Ascending aorta (tissue), 2 donors: ENCODE measurements around the gene ABI3BP. TPM values are rescaled to one million over a fixed set of nuclear protein-coding genes. Genes with fewer than 3 reads are reported as not detected.

Source experiments
- DNase-seq, 2 donors: peaks; one replicate each; pipeline ENCODE4 v3.0.0-alpha.2; 2019; ENCODE audit warnings: low spot score in 2 of 2
- H3K27ac ChIP-seq, 2 donors: fragments of 200-600 bp; sonication (generic); one replicate each; pipeline ENCODE4 v1.5.1; 2016 to 2017; ENCODE audit warnings: mild to moderate bottlenecking in 1 of 2
- H3K27me3 ChIP-seq: fragments of 200-600 bp; sonication (generic); one replicate; pipeline ENCODE4 v1.5.1; 2017
- H3K36me3 ChIP-seq, 2 donors: fragments of 200-600 bp; sonication (generic); one replicate each; pipeline ENCODE4 v1.5.1; 2016
- H3K4me1 ChIP-seq, 2 donors: fragments of 200-600 bp; sonication (generic); one replicate each; pipeline ENCODE4 v1.5.1; 2016 to 2017; ENCODE audit warnings: mild to moderate bottlenecking in 1 of 2
- H3K4me3 ChIP-seq, 2 donors: fragments of 200-600 bp; sonication (generic); one replicate each; pipeline ENCODE4 v1.5.1; 2016 to 2017; ENCODE audit warnings: mild to moderate bottlenecking in 1 of 2
- H3K9me3 ChIP-seq, 2 donors: fragments of 200-600 bp; sonication (generic); one replicate each; pipeline ENCODE4 v1.5.1; 2016
- intact Hi-C: fragments of 100-400 bp; cut with DNase I; formaldehyde crosslinking; loops from one replicate; pipeline ENCODE4 v1.15.1; 2023
- total RNA-seq: library from RNA; depleted of rRNA; stranded (reverse); fragments of >200 nt; gene quantifications from one replicate; pipeline ENCODE4 v1.1.0, GENCODE V29; 2016
- TF ChIP-seq, protein P1 (sequence below), 3 experiments: fragments of 200-600 bp in 2 of 3; fragments of 450-650 bp in 1 of 3; sonication (generic) in 2 of 3; IDR thresholded peaks; one replicate each; pipeline ENCODE4 v1.5.1; 2016 to 2019; ENCODE audit warnings: antibody characterized with exemption in 3 of 3, mild to moderate bottlenecking in 1 of 3, moderate library complexity in 1 of 3

ABI3BP gene
- total RNA-seq, 1 donor from 2014 or later, result 54.2 TPM

DNA sequence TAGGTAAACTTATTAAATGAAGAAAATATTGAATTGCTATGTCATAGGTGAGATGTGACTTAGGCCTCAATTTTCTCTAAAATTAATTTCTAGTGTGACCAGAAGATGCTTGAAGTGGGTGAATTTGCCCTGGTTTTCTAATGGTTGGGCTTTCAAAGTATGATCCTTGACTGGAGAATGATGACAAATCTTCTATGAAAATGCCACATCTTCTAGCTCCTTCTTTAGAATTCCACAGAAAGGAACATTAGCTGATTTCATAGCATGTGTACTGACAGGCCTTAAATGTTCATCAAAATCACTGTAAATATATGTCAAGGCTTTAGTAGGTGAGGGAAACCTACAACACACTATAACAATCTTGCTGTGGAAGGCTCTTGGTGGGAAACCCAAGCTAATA lies 8.9 kb downstream of the ABI3BP start:
- no peaks in the 10 kb centered on the region for H3K9me3 ChIP-seq
- no peaks in the 10 kb centered on the region for H3K36me3 ChIP-seq
- peak overlapping the region; percentile 75 to 83 for H3K27ac ChIP-seq
- intact Hi-C loops, result no loop called here
- H3K4me1 ChIP-seq, result no peaks in the 10 kb centered on the region
- no peak for DNase-seq
- H3K27me3 ChIP-seq, result no peaks in the 10 kb centered on the region
- H3K4me3 ChIP-seq, result no peak overlapping the region
- TF ChIP-seq, protein P1, sequence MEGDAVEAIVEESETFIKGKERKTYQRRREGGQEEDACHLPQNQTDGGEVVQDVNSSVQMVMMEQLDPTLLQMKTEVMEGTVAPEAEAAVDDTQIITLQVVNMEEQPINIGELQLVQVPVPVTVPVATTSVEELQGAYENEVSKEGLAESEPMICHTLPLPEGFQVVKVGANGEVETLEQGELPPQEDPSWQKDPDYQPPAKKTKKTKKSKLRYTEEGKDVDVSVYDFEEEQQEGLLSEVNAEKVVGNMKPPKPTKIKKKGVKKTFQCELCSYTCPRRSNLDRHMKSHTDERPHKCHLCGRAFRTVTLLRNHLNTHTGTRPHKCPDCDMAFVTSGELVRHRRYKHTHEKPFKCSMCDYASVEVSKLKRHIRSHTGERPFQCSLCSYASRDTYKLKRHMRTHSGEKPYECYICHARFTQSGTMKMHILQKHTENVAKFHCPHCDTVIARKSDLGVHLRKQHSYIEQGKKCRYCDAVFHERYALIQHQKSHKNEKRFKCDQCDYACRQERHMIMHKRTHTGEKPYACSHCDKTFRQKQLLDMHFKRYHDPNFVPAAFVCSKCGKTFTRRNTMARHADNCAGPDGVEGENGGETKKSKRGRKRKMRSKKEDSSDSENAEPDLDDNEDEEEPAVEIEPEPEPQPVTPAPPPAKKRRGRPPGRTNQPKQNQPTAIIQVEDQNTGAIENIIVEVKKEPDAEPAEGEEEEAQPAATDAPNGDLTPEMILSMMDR (IDR thresholded peaks at IDR 0.05), result no peak

DNA sequence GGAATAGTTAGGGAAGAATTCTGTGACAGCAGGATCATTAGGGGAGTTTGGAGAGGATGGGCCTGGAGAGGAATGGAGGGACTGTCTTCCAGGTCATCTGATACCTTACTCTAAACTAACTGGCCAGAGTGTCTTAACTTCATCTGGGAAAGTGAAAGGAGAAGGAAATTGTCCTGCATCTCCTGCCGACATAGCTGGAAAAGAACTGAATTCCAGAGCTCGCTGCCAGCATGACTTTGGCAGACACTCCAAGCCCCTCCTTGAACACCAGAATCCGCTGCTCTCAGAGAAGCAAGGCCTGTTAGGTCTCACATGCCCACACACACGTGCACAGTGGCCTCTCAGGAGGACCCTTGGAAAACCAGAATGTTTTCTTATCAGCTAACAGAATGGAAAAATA lies 10.5 kb downstream of the ABI3BP start:
- peak overlapping the region; percentile 78 to 83 for H3K27ac ChIP-seq
- no peaks in the 10 kb centered on the region for H3K36me3 ChIP-seq
- H3K27me3 ChIP-seq, result no peaks in the 10 kb centered on the region
- intact Hi-C loops, result no loop called here
- peak in 1 of 2 donors; percentile 77 for DNase-seq
- peaks cover 0 to 4% of the 10 kb centered on the region in 2 donors for H3K4me1 ChIP-seq
- TF ChIP-seq, protein P1 (IDR thresholded peaks at IDR 0.05), result no peak
- peak overlapping the region; percentile 16 to 39 for H3K4me3 ChIP-seq
- no peaks in the 10 kb centered on the region for H3K9me3 ChIP-seq

DNA sequence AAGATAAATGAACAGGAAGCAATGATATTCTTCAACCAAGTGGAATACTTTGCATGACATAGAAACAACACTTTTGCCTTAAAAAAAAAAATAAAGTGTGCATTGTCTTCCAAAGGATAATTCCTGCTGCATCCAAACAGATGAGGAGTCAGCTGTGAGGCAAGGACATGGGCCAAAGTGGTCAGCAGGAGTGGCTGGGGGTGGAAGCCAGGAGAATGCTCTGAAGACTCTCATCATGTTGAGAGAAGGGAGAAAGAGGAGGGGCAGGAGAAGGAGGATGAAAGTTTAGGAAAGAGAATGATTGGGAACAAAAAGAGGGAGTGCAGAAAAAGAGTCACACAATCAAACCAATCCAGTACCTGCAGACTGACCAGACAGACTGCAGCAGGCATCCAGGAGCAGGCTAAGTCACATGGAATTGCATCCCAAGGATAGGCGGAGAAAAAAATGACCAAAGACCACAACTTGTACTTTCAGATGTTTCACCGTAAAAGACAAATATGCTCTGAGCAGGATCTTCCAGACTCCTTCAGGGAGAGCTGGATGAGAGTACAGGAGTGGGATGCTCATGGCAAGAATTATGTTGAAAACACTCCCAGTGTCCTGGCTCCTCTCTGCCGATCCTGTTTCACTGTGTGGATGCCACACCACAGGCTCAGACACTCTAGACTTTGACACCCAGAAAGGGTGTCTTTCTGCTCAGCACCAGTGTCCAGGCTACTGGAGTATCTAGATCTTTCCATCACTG lies 11.9 kb downstream of the ABI3BP start:
- intact Hi-C loops, result no loop called here
- H3K4me3 ChIP-seq, result no peak overlapping the region
- no peak for DNase-seq
- no peaks in the 10 kb centered on the region for H3K27me3 ChIP-seq
- no peaks in the 10 kb centered on the region for H3K9me3 ChIP-seq
- TF ChIP-seq, protein P1 (IDR thresholded peaks at IDR 0.05), result no peak
- H3K27ac ChIP-seq, result peak overlapping the region; percentile 78 to 83
- peaks cover 0 to 4% of the 10 kb centered on the region in 2 donors for H3K4me1 ChIP-seq
- H3K36me3 ChIP-seq, result no peaks in the 10 kb centered on the region

DNA sequence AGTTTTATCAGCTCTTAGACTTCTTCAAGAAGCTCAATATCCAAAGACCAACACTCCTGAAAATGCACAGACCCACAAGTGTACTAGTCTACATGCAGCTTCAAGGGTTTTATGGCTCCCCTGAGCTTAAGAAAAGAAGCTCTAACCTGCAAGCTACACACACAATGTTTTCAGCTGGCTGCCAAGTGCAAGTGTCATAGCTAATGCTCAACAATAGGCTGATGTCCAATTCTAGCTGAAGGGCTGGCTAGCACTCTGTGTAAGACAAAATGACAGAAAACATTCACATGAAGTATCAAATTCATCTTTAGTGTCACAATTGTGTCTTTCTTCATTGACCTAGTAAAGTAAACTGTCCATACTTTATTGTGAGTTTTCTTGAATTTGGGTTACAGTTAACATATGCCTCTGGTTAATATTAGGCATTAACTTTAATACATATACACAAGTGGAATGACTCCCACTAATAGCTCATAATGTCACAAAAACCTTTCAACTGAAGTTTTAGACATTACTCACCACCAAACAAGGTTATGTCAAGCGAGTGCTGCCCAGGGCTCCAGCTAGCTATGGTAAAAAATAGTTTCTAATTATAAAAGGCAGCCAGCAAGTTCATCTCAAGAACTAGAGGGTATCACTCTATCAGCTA lies 15.1 kb downstream of the ABI3BP start:
- peak overlapping the region; percentile 0 to 59 for H3K27ac ChIP-seq
- no peaks in the 10 kb centered on the region for H3K36me3 ChIP-seq
- no peak overlapping the region for H3K4me3 ChIP-seq
- intact Hi-C loops, result no loop called here
- TF ChIP-seq, protein P1 (IDR thresholded peaks at IDR 0.05), result no peak
- H3K9me3 ChIP-seq, result no peaks in the 10 kb centered on the region
- H3K4me1 ChIP-seq, result peaks cover 0 to 4% of the 10 kb centered on the region in 2 donors
- no peak for DNase-seq
- no peaks in the 10 kb centered on the region for H3K27me3 ChIP-seq

DNA sequence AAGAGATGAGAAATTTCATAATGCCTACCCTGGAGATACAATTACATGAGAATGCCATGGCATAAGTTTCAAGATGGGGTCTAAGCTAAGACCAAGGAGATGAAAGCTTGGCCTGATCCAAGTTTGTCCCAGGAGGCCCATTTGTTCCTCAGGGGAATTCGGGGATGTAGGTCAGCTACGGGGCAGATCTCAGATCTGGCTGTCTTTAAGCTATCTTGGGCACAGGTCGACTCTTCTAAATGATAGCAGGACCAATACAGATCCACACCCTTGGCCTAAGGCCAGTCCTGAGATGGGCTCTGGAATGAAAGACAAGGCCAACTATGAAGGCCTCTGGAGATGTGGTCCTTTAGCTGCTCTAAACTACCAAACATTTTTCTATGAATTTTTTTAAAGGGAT lies 16.6 kb downstream of the ABI3BP start:
- no peaks in the 10 kb centered on the region for H3K9me3 ChIP-seq
- TF ChIP-seq, protein P1 (IDR thresholded peaks at IDR 0.05), result no peak
- no peaks in the 10 kb centered on the region for H3K27me3 ChIP-seq
- no peaks in the 10 kb centered on the region for H3K36me3 ChIP-seq
- no peak overlapping the region for H3K27ac ChIP-seq
- H3K4me3 ChIP-seq, result no peak overlapping the region
- intact Hi-C loops, result no loop called here
- no peak for DNase-seq
- peaks cover 0 to 4% of the 10 kb centered on the region in 2 donors for H3K4me1 ChIP-seq
